PC-3 (cell line): ENCODE data around the gene POU2AF3. TPM values are rescaled to one million over a fixed set of nuclear protein-coding genes. Genes with fewer than 3 reads are reported as not detected.

Experiments used
- ATAC-seq: fragments of 200-7000 bp; cut with Tn5 transposase; 2 replicates; pipeline ENCODE4 v1.9.1; 2020; ENCODE audit warnings: mild to moderate bottlenecking, moderate library complexity
- BruUV-seq: library from RNA; stranded (reverse); fragments of 400-500 nt; replicated peaks from 2 replicates; lab custom pipeline; 2021; lab: Mats Ljungman, UMichigan
- CTCF ChIA-PET: fragments of 300-600 bp; sonication (Branson Sonifier 250); formaldehyde crosslinking; loops from one replicate; lab custom pipeline; 2022; ENCODE audit warnings: antibody characterized with exemption; lab: Charles Lee
- POLR2A ChIA-PET: fragments of 300-600 bp; sonication (Branson Sonifier 250); formaldehyde crosslinking; loops from one replicate; lab custom pipeline; 2022; ENCODE audit warnings: antibody characterized with exemption; ENCODE audit not compliant: unreplicated experiment; lab: Charles Lee
- DNase-seq: peaks from one replicate; pipeline ENCODE4 v3.0.0-alpha.2; 2015
- H2AFZ ChIP-seq: fragments of 300-600 bp; sonication (generic); 2 replicates; pipeline ENCODE4 v1.6.0; 2016; ENCODE audit warnings: antibody characterized with exemption, low read length
- H3F3A ChIP-seq: fragments of 300-600 bp; sonication (generic); one replicate; pipeline ENCODE4 v1.6.0; 2017; ENCODE audit warnings: antibody characterized with exemption, low read length, control low read depth, mild to moderate bottlenecking; ENCODE audit not compliant: unreplicated experiment
- H3K27ac ChIP-seq: fragments of 300-600 bp; sonication (generic); 2 replicates; pipeline ENCODE4 v1.5.1; 2016; ENCODE audit warnings: mild to moderate bottlenecking, low read length
- H3K27me3 ChIP-seq: fragments of 300-600 bp; sonication (generic); 2 replicates; pipeline ENCODE4 v1.6.1; 2016; ENCODE audit warnings: low read length, mixed read lengths
- H3K36me3 ChIP-seq: fragments of 300-600 bp; sonication (generic); 2 replicates; pipeline ENCODE4 v1.6.1; 2016; ENCODE audit warnings: low read depth, mixed run types, low read length, mixed read lengths
- H3K4me1 ChIP-seq: fragments of 300-600 bp; sonication (generic); 2 replicates; pipeline ENCODE4 v1.5.1; 2016; ENCODE audit warnings: low read length; ENCODE audit not compliant: insufficient read depth
- H3K4me2 ChIP-seq: fragments of 300-600 bp; sonication (generic); 2 replicates; pipeline ENCODE4 v1.6.0; 2016; ENCODE audit warnings: low read length
- H3K4me3 ChIP-seq: fragments of 300-600 bp; sonication (generic); 2 replicates; pipeline ENCODE4 v1.5.1; 2016; ENCODE audit warnings: mild to moderate bottlenecking, low read length, mixed read lengths
- H3K79me2 ChIP-seq: fragments of 300-600 bp; sonication (generic); 2 replicates; pipeline ENCODE4 v1.6.1; 2017; ENCODE audit warnings: low read length, mixed read lengths
- H3K9ac ChIP-seq: fragments of 300-600 bp; sonication (generic); 2 replicates; pipeline ENCODE4 v1.6.0; 2016; ENCODE audit warnings: mild to moderate bottlenecking, low read length
- H3K9me2 ChIP-seq: fragments of 300-600 bp; sonication (generic); replicated peaks from 2 replicates; pipeline ENCODE4 v1.6.1; 2016; ENCODE audit warnings: mixed run types, low read length, mixed read lengths
- H3K9me3 ChIP-seq: fragments of 300-600 bp; sonication (generic); 2 replicates; pipeline ENCODE4 v1.6.1; 2016; ENCODE audit warnings: low read length, mixed read lengths
- H4K20me1 ChIP-seq: fragments of 300-600 bp; sonication (generic); 2 replicates; pipeline ENCODE4 v1.6.1; 2016; ENCODE audit warnings: low read length, mixed read lengths
- EZH2 ChIP-seq: fragments of 300-600 bp; sonication (generic); IDR thresholded peaks from one replicate; pipeline ENCODE4 v1.6.1; 2017; ENCODE audit warnings: antibody characterized with exemption, mild to moderate bottlenecking, low read length; ENCODE audit not compliant: unreplicated experiment
- EZH2phosphoT487 ChIP-seq: fragments of 300-600 bp; sonication (generic); IDR thresholded peaks from 2 replicates; pipeline ENCODE4 v1.6.1; 2018; ENCODE audit warnings: mild to moderate bottlenecking, antibody characterized with exemption, low read length, borderline replicate concordance
- intact Hi-C: fragments of 100-400 bp; cut with micrococcal nuclease; formaldehyde crosslinking; loops from 2 replicates; pipeline ENCODE4 v1.9.0; 2023
- total RNA-seq: library from RNA; depleted of rRNA; stranded (reverse); fragments of >200 nt; gene quantifications from 2 replicates; pipeline ENCODE4 v1.2.3, GENCODE V29; 2014
- TF ChIP-seq, protein P1 (sequence below): fragments of 300-600 bp; sonication (generic); conservative IDR thresholded peaks from 2 replicates; pipeline ENCODE4 v1.5.1; 2017; ENCODE audit warnings: antibody characterized with exemption, low read depth, mild to moderate bottlenecking, low read length

Gene POU2AF3
- total RNA-seq, 1 experiment from 2014 or later = not detected

DNA sequence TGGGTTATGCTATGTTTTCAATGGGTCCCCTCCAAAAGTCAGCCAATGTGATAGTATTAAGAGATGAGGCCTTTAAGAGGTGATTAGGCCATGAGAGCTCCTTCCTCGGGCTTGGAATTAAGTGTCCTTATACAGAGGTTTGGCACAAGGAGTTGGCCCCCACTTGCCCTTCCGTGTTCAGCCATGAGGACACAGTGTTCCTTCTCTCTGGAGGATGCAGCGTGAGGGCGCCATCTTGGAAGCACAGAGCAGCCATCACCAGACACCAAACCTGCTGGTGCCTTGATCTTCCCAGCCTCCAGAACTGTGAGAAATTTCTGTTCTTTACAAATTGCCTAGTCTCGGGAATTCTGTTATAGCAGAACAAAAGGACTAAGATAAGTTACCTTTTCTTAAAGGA, 26.9 kb downstream of the POU2AF3 start:
- intact Hi-C loops = no loop called here
- POLR2A ChIA-PET = no interaction called here
- Histone ChIP-seq H2AFZ (no peak overlapping the region), H3K9me2 (no peaks in the 10 kb centered on the region), H3K27me3 (peaks cover 77% of the 10 kb centered on the region), H3K4me3 (no peak overlapping the region), H3K36me3 (no peaks in the 10 kb centered on the region), H3K4me2 (no peak overlapping the region), H3F3A (no peaks in the 10 kb centered on the region), H3K79me2 (no peaks in the 10 kb centered on the region), H3K9me3 (no peaks in the 10 kb centered on the region), H4K20me1 (no peaks in the 10 kb centered on the region), H3K4me1 (no peaks in the 10 kb centered on the region), H3K9ac (no peak overlapping the region), H3K27ac (no peak overlapping the region)
- TF ChIP-seq EZH2 (no peak), EZH2phosphoT487 (no peak)
- TF ChIP-seq, protein P1, sequence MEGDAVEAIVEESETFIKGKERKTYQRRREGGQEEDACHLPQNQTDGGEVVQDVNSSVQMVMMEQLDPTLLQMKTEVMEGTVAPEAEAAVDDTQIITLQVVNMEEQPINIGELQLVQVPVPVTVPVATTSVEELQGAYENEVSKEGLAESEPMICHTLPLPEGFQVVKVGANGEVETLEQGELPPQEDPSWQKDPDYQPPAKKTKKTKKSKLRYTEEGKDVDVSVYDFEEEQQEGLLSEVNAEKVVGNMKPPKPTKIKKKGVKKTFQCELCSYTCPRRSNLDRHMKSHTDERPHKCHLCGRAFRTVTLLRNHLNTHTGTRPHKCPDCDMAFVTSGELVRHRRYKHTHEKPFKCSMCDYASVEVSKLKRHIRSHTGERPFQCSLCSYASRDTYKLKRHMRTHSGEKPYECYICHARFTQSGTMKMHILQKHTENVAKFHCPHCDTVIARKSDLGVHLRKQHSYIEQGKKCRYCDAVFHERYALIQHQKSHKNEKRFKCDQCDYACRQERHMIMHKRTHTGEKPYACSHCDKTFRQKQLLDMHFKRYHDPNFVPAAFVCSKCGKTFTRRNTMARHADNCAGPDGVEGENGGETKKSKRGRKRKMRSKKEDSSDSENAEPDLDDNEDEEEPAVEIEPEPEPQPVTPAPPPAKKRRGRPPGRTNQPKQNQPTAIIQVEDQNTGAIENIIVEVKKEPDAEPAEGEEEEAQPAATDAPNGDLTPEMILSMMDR = no peak
- CTCF ChIA-PET = no interaction called here
- ATAC-seq = no peak
- DNase-seq = no peak
- BruUV-seq = no TSS peak

DNA sequence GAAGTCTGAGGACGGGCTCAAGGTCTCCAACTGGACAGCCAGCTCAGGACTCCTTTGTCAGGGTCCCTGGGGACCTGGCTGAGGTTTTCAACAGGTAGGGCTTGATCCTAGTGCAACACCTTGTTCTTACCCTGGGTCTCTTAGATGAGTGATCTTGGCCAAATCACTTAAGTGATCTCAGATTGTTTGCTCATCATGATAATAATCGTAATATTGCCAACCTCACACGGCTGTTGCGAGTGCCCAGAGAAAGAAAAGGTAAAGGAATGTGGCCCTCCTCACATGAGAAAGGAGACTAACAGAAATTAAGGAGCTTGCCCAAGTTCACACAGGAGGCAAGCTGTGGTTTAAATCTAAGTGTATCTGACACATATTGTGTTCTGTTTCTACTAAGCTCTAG, 28.5 kb downstream of the POU2AF3 start:
- ChIA-PET POLR2A (no interaction called here), CTCF (no interaction called here)
- Histone ChIP-seq H4K20me1 (no peaks in the 10 kb centered on the region), H3K79me2 (no peaks in the 10 kb centered on the region), H3K4me2 (no peak overlapping the region), H3K27ac (no peak overlapping the region), H2AFZ (no peak overlapping the region), H3K9ac (no peak overlapping the region), H3K9me3 (no peaks in the 10 kb centered on the region), H3K36me3 (no peaks in the 10 kb centered on the region), H3K4me3 (no peak overlapping the region), H3K9me2 (no peaks in the 10 kb centered on the region), H3K27me3 (peaks cover 61% of the 10 kb centered on the region), H3K4me1 (no peaks in the 10 kb centered on the region), H3F3A (no peaks in the 10 kb centered on the region)
- DNase-seq (no peak), ATAC-seq (no peak)
- intact Hi-C loops = no loop called here
- TF ChIP-seq, protein P1 = no peak
- no peak for TF ChIP-seq EZH2
- TF ChIP-seq EZH2phosphoT487 = no peak
- no TSS peak for BruUV-seq

DNA sequence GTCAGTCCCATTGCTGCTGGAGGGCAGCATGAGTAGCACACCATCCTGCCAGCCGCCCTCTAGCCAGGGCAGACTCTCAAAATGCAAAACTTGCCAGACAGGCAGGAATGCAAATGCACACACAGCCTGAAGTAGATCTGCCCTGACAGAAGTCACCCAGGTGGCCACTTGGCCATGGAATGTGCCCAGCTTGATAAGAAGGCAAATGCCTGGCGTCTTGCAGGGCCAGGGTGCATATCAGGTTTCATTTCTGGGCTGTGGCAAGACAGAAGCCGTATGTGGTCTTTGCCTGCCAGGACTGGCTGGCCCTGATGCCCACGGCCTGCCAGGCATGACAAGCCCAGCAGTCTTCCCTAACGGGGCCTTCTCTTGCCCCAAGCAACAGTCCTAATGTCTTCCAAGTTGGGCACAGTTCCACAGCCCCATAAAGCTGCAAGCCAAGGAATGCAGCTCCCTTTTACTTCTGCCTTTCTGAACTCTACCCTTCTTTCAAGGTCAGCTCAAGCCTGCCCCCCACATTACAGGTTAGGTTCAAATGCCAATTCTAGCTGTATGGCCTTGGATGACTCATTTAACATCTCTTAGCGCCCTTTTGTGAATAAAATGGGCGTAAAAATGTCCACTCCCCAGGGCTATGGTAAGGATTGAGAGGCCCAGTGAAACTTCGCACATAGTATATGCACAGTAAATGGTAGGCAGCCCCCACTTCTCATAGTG, 29.7 kb downstream of the POU2AF3 start:
- TF ChIP-seq EZH2 (no peak), EZH2phosphoT487 (no peak)
- TF ChIP-seq, protein P1 = no peak
- no peak for DNase-seq
- H3K36me3 ChIP-seq = no peaks in the 10 kb centered on the region
- H3K9me2 ChIP-seq = no peaks in the 10 kb centered on the region
- POLR2A ChIA-PET = no interaction called here
- no peaks in the 10 kb centered on the region for H4K20me1 ChIP-seq
- CTCF ChIA-PET = no interaction called here
- no peak overlapping the region for H3K27ac ChIP-seq
- H2AFZ ChIP-seq = no peak overlapping the region
- no peak overlapping the region for H3K4me3 ChIP-seq
- H3K27me3 ChIP-seq = peaks cover 49% of the 10 kb centered on the region
- ATAC-seq = no peak
- no peaks in the 10 kb centered on the region for H3F3A ChIP-seq
- no peaks in the 10 kb centered on the region for H3K4me1 ChIP-seq
- no peak overlapping the region for H3K9ac ChIP-seq
- no peak overlapping the region for H3K4me2 ChIP-seq
- BruUV-seq = no TSS peak
- intact Hi-C loops = no loop called here
- H3K79me2 ChIP-seq = no peaks in the 10 kb centered on the region
- no peaks in the 10 kb centered on the region for H3K9me3 ChIP-seq
